SU-DHL-6 (cell line): Measurements from ENCODE around the gene ALPK3.

Source experiments
- H2AFZ ChIP-seq: fragments of 200-600 bp; sonication (generic); 2 replicates; pipeline ENCODE4 v1.6.1; 2014; ENCODE audit warnings: low read depth, mild to moderate bottlenecking, moderate library complexity, mixed read lengths, antibody characterized with exemption, low read length; ENCODE audit not compliant: severe bottlenecking
- H3F3A ChIP-seq: fragments of 200-600 bp; shearing (Covaris generic); 2 replicates; pipeline ENCODE4 v1.6.0; 2016; ENCODE audit warnings: antibody characterized with exemption, mild to moderate bottlenecking; ENCODE audit not compliant: insufficient read depth
- H3K27ac ChIP-seq: fragments of 200-600 bp; sonication (generic); 2 replicates; pipeline ENCODE4 v1.5.1; 2016; ENCODE audit warnings: low read depth, mild to moderate bottlenecking, low read length, moderate library complexity, mixed read lengths
- H3K27me3 ChIP-seq: fragments of 200-600 bp; sonication (generic), shearing (Covaris generic); 2 replicates; pipeline ENCODE4 v1.6.0; 2014; ENCODE audit warnings: mild to moderate bottlenecking, low read length
- H3K36me3 ChIP-seq: fragments of 200-600 bp; sonication (generic); 2 replicates; pipeline ENCODE4 v1.6.1; 2014; ENCODE audit warnings: mild to moderate bottlenecking, low read length, mixed read lengths
- H3K4me2 ChIP-seq: fragments of 300-600, 200-600 bp; shearing (Covaris generic), sonication (generic); 2 replicates; pipeline ENCODE4 v1.6.0; 2014; ENCODE audit warnings: low read length, low read depth, mild to moderate bottlenecking; ENCODE audit not compliant: poor library complexity, severe bottlenecking
- H3K4me3 ChIP-seq: fragments of 200-600 bp; sonication (generic); 2 replicates; pipeline ENCODE4 v1.5.1; 2014; ENCODE audit warnings: antibody characterized with exemption, low read length, mild to moderate bottlenecking, mixed read lengths; ENCODE audit not compliant: insufficient read depth, poor library complexity, severe bottlenecking
- H3K79me2 ChIP-seq: fragments of 200-600 bp; sonication (generic); 2 replicates; pipeline ENCODE4 v1.6.1; 2014; ENCODE audit warnings: mild to moderate bottlenecking, low read length, moderate library complexity; ENCODE audit not compliant: insufficient read depth
- H3K9ac ChIP-seq: fragments of 200-600 bp; sonication (generic); 2 replicates; pipeline ENCODE4 v1.7.0; 2014; ENCODE audit warnings: mild to moderate bottlenecking, low read length
- H3K9me2 ChIP-seq: fragments of 200-600 bp; sonication (generic); replicated peaks from 2 replicates; pipeline ENCODE4 v1.6.1; 2014; ENCODE audit warnings: low read length; ENCODE audit not compliant: insufficient read depth
- H3K9me3 ChIP-seq: fragments of 200-600 bp; sonication (generic); 2 replicates; pipeline ENCODE4 v1.6.1; 2014; ENCODE audit warnings: low read length, mixed read lengths; ENCODE audit not compliant: insufficient read depth
- H4K20me1 ChIP-seq: fragments of 200-600 bp; sonication (generic); 2 replicates; pipeline ENCODE4 v1.6.1; 2014; ENCODE audit warnings: low read depth, mild to moderate bottlenecking, antibody characterized with exemption, low read length, moderate library complexity, mixed read lengths
- CTCF ChIP-seq: fragments of 200-600 bp; sonication (generic); IDR thresholded peaks from one replicate; pipeline ENCODE4 v1.5.1; 2017; ENCODE audit warnings: antibody characterized with exemption, mild to moderate bottlenecking, low read length, moderate library complexity; ENCODE audit not compliant: insufficient read depth, poor library complexity, severe bottlenecking
- EZH2phosphoT487 ChIP-seq: fragments of 200-600 bp; sonication (generic), shearing (Covaris generic); conservative IDR thresholded peaks from 2 replicates; pipeline ENCODE4 v1.6.1; 2018; ENCODE audit warnings: mild to moderate bottlenecking, antibody characterized with exemption, low read length, moderate library complexity, mixed read lengths

ALPK3 gene

GRCh38 chr15:84887938-84888337 lies 70.8 kb downstream of the ALPK3 start:
- H2AFZ ChIP-seq: no peak overlapping the region
- H3K79me2 ChIP-seq: no peaks in the 10 kb centered on the region
- H3K9me3 ChIP-seq: no peaks in the 10 kb centered on the region
- H3F3A ChIP-seq: no peaks in the 10 kb centered on the region
- H3K27ac ChIP-seq: no peak overlapping the region
- H3K36me3 ChIP-seq: no peaks in the 10 kb centered on the region
- no peak overlapping the region for H3K4me2 ChIP-seq
- H4K20me1 ChIP-seq: no peaks in the 10 kb centered on the region
- TF ChIP-seq EZH2phosphoT487 (no peak), CTCF (no peak)
- no peak overlapping the region for H3K4me3 ChIP-seq
- H3K9me2 ChIP-seq: no peaks in the 10 kb centered on the region
- no peak overlapping the region for H3K9ac ChIP-seq
- no peaks in the 10 kb centered on the region for H3K27me3 ChIP-seq

DNA sequence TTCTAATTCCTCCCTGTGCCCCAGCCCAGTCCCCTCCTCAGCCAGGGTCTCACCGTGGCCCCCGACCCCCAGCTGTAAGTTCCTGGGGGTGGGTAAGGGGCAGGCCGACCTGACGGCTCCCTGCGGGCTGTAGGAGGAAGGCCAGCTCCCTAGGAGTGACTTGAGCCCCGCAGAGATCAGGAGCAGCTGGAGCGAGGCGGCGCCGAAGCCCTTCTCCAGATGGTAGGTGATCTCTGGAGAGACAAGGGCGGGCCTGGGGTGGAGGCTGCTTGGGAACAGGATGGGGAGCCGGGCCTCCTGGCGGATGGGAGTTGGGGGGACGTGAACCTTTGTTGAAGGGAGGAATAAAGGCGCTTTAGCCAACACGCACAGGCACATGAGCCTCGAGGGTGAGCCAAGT lies 71.5 kb downstream of the ALPK3 start:
- no peaks in the 10 kb centered on the region for H3F3A ChIP-seq
- H3K79me2 ChIP-seq: no peaks in the 10 kb centered on the region
- no peaks in the 10 kb centered on the region for H3K36me3 ChIP-seq
- no peak overlapping the region for H3K4me2 ChIP-seq
- no peak overlapping the region for H3K9ac ChIP-seq
- H3K4me3 ChIP-seq: no peak overlapping the region
- H3K27me3 ChIP-seq: no peaks in the 10 kb centered on the region
- no peak overlapping the region for H2AFZ ChIP-seq
- H3K9me2 ChIP-seq: no peaks in the 10 kb centered on the region
- H3K27ac ChIP-seq: no peak overlapping the region
- no peaks in the 10 kb centered on the region for H3K9me3 ChIP-seq
- H4K20me1 ChIP-seq: no peaks in the 10 kb centered on the region
- TF ChIP-seq CTCF: no peak
- TF ChIP-seq EZH2phosphoT487: no peak

- H3K36me3 ChIP-seq: no peaks in the 10 kb centered on the region
- no peaks in the 10 kb centered on the region for H3K9me2 ChIP-seq
- H3K4me2 ChIP-seq: no peak overlapping the region
- H3F3A ChIP-seq: no peaks in the 10 kb centered on the region
- no peak overlapping the region for H3K4me3 ChIP-seq
- H2AFZ ChIP-seq: no peak overlapping the region
- H3K79me2 ChIP-seq: no peaks in the 10 kb centered on the region
- TF ChIP-seq EZH2phosphoT487: no peak
- TF ChIP-seq CTCF: no peak
- no peaks in the 10 kb centered on the region for H4K20me1 ChIP-seq
- no peaks in the 10 kb centered on the region for H3K27me3 ChIP-seq
- no peak overlapping the region for H3K9ac ChIP-seq
- no peaks in the 10 kb centered on the region for H3K9me3 ChIP-seq
- no peak overlapping the region for H3K27ac ChIP-seq
Observed at GRCh38 chr15:84889313-84889990, 72.3 kb downstream of the ALPK3 start.
